Measurements from ENCODE around the gene DCANP1.

The DCANP1 gene

DNA sequence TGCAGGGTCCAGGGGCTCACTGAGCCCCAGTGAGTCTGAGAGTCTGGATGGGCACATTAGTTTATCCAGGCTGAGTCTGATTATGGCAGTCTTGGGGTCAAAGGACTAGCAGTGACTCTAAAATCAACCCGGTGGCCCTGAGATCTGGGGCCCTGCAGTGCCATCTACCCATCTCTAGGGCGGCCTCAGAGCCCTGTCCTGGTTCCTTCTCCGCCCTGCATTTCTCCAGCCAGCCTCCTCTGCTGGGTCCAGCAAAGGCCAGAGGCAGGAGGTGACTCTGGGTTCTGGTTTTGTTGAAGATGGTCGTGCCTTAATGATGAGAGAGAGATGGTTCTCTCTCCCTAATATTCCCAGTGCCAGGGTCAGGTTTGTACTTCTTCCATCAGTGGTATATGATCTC, 15.0 kb downstream of the DCANP1 start:
- Histone ChIP-seq H3K27me3 (ENCODE audit: low read depth, low read length) (peaks cover 20% of the 10 kb centered on the region), H3K4me1 (ENCODE audit: low read length) (peaks cover 7% of the 10 kb centered on the region), H3K9me3 (ENCODE audit: insufficient read depth, low read length) (no peaks in the 10 kb centered on the region), H3K4me2 (ENCODE audit: low read length) (no peak overlapping the region), H3K9ac (ENCODE audit: low read length) (no peak overlapping the region), H3K4me3 (ENCODE audit: low read length) (no peak overlapping the region), H3K27ac (ENCODE audit: low read length) (no peak overlapping the region), H3K36me3 (replicated peaks; ENCODE audit: low read depth, low read length) (no peaks in the 10 kb centered on the region), H4K20me1 (ENCODE audit: insufficient read depth, low read length) (no peaks in the 10 kb centered on the region), H3K79me2 (ENCODE audit: low read length) (no peaks in the 10 kb centered on the region), H2AFZ (ENCODE audit: low read depth, low read length) (no peak overlapping the region)
- TF ChIP-seq, protein P1, sequence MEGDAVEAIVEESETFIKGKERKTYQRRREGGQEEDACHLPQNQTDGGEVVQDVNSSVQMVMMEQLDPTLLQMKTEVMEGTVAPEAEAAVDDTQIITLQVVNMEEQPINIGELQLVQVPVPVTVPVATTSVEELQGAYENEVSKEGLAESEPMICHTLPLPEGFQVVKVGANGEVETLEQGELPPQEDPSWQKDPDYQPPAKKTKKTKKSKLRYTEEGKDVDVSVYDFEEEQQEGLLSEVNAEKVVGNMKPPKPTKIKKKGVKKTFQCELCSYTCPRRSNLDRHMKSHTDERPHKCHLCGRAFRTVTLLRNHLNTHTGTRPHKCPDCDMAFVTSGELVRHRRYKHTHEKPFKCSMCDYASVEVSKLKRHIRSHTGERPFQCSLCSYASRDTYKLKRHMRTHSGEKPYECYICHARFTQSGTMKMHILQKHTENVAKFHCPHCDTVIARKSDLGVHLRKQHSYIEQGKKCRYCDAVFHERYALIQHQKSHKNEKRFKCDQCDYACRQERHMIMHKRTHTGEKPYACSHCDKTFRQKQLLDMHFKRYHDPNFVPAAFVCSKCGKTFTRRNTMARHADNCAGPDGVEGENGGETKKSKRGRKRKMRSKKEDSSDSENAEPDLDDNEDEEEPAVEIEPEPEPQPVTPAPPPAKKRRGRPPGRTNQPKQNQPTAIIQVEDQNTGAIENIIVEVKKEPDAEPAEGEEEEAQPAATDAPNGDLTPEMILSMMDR (IDR thresholded peaks at IDR 0.05; ENCODE audit: low read depth, low read length): no peak
- no peak for TF ChIP-seq EZH2phosphoT487 (IDR thresholded peaks at IDR 0.05; ENCODE audit: low read depth)

DNA sequence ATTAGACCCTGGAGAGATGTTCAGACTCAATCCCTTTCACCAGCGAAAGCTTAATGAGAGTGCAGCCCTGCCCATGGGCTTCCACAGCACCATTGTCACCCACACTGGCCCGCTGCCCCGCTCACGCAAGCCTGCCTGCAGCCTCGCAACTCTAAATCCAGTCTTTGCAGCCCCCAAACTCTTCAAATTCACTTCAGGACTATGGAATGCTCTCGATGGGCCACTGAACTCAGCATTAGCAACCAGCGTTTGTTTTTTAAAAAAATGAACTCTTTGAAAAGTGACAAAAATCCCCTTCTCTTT, 17.1 kb downstream of the DCANP1 start:
- no peaks in the 10 kb centered on the region for H4K20me1 ChIP-seq (ENCODE audit: insufficient read depth, low read length)
- no peaks in the 10 kb centered on the region for H3K9me3 ChIP-seq (ENCODE audit: insufficient read depth, low read length)
- H3K36me3 ChIP-seq (replicated peaks; ENCODE audit: low read depth, low read length): no peaks in the 10 kb centered on the region
- H3K9ac ChIP-seq (ENCODE audit: low read length): no peak overlapping the region
- no peaks in the 10 kb centered on the region for H3K4me1 ChIP-seq (ENCODE audit: low read length)
- no peak overlapping the region for H3K4me3 ChIP-seq (ENCODE audit: low read length)
- TF ChIP-seq, protein P1 (IDR thresholded peaks at IDR 0.05; ENCODE audit: low read depth, low read length): no peak
- TF ChIP-seq EZH2phosphoT487 (IDR thresholded peaks at IDR 0.05; ENCODE audit: low read depth): no peak
- no peak overlapping the region for H3K4me2 ChIP-seq (ENCODE audit: low read length)
- peaks cover 1% of the 10 kb centered on the region; the same call in 1 of the 2 replicates for H3K27me3 ChIP-seq (ENCODE audit: low read depth, low read length)
- no peak overlapping the region for H3K27ac ChIP-seq (ENCODE audit: low read length)
- no peaks in the 10 kb centered on the region for H3K79me2 ChIP-seq (ENCODE audit: low read length)
- no peak overlapping the region for H2AFZ ChIP-seq (ENCODE audit: low read depth, low read length)

DNA sequence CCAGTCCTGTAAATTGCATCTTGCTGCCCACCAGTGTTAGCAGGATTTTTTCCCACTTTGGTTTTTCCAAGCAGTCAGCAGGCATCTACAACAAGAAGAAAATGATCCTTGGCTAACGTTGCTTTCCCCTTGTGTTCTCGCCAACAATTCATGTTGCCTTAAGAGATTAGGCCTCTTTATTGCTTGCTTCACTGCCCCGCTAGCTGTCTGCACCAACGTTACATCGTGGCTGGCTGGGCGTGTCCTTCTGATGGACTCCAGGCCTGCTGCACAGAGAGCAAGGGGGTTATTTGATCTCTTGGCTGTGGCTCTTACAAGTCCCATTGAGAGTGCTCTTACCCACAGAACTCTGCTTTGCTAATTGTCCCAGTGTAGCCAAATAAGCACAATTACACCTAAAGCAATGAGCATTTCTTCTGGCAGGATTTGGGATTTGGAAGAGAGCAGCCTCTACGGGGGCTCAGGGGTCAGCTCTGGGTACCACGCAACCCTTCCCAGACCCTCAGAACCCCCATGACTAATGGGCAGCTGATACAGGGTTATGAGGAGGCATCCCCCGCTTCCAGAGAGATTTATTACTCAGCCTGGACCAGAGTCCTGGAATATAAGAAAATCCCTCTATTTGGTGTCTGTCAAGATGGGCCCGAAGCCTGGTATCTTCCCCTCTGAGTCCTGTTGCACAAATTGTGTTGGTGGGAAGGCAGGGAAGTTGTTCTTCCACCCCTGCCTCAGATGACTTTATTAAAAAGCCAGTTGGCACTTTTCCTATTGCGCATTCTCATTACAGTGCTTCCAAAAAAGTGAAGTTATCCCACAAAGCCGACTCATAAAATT, 17.6 kb downstream of the DCANP1 start:
- Histone ChIP-seq H3K27ac (ENCODE audit: low read length) (no peak overlapping the region), H4K20me1 (ENCODE audit: insufficient read depth, low read length) (no peaks in the 10 kb centered on the region), H3K4me1 (ENCODE audit: low read length) (no peaks in the 10 kb centered on the region), H3K79me2 (ENCODE audit: low read length) (no peaks in the 10 kb centered on the region), H3K4me2 (ENCODE audit: low read length) (no peak overlapping the region), H3K9ac (ENCODE audit: low read length) (no peak overlapping the region), H3K9me3 (ENCODE audit: insufficient read depth, low read length) (no peaks in the 10 kb centered on the region), H3K27me3 (ENCODE audit: low read depth, low read length) (no peaks in the 10 kb centered on the region; the same call in 1 of the 2 replicates), H3K36me3 (replicated peaks; ENCODE audit: low read depth, low read length) (no peaks in the 10 kb centered on the region), H2AFZ (ENCODE audit: low read depth, low read length) (no peak overlapping the region), H3K4me3 (ENCODE audit: low read length) (no peak overlapping the region)
- TF ChIP-seq EZH2phosphoT487 (IDR thresholded peaks at IDR 0.05; ENCODE audit: low read depth): no peak
- TF ChIP-seq, protein P1 (IDR thresholded peaks at IDR 0.05; ENCODE audit: low read depth, low read length): no peak

DNA sequence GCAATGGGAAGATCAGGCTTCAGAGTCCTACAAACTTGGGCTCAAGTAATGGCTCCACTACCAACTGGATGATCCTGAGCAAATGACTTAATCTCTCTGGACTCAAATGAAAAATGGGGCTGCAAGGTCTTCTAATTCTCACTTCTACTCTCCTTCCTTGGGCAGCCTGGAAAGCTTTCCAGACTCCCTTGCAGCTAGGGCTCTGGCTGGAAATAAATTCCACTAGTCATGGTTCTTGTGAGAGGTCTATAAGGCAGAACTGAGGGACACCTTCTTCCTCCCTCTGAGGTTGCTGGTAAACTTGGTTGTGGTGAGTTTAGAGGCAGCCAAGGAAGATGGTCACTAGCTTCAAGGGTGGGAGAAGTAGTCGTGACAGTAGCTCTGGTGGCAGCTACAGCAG, 18.6 kb downstream of the DCANP1 start:
- no peaks in the 10 kb centered on the region for H3K36me3 ChIP-seq (replicated peaks; ENCODE audit: low read depth, low read length)
- H3K9ac ChIP-seq (ENCODE audit: low read length): no peak overlapping the region
- H3K4me2 ChIP-seq (ENCODE audit: low read length): no peak overlapping the region
- H2AFZ ChIP-seq (ENCODE audit: low read depth, low read length): no peak overlapping the region
- no peaks in the 10 kb centered on the region for H3K4me1 ChIP-seq (ENCODE audit: low read length)
- H4K20me1 ChIP-seq (ENCODE audit: insufficient read depth, low read length): no peaks in the 10 kb centered on the region
- no peak overlapping the region for H3K4me3 ChIP-seq (ENCODE audit: low read length)
- no peaks in the 10 kb centered on the region; the same call in 1 of the 2 replicates for H3K27me3 ChIP-seq (ENCODE audit: low read depth, low read length)
- no peak overlapping the region for H3K27ac ChIP-seq (ENCODE audit: low read length)
- no peaks in the 10 kb centered on the region for H3K9me3 ChIP-seq (ENCODE audit: insufficient read depth, low read length)
- no peaks in the 10 kb centered on the region for H3K79me2 ChIP-seq (ENCODE audit: low read length)
- TF ChIP-seq EZH2phosphoT487 (IDR thresholded peaks at IDR 0.05; ENCODE audit: low read depth): no peak
- TF ChIP-seq, protein P1 (IDR thresholded peaks at IDR 0.05; ENCODE audit: low read depth, low read length): no peak
